ENCODE results near the gene TEX50.
"Not testable (repeated sequence)": the region's sequence is repeated elsewhere in the genome, so short reads cannot be mapped to it uniquely, and the experiment has no call there.

DNA sequence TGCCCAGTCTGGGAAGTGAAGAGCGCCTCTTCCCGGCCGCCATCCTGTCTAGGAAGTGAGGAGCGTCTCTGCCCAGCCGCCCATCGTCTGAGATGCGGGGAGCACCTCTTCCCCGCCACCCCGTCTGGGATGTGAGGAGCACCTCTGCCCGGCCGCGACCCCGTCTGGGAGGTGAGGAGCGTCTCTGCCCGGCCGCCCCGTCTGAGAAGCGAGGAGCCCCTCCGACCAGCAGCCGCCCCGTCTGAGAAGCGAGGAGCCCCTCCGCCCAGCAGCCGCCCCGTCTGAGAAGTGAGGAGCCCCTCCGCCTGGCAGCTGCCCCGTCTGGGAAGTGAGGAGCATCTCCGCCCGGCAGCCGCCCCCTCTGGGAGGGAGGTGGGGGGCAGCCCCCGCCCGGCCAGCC, 22.1 kb upstream of the TEX50 start:
- TF ChIP-seq, protein P1, sequence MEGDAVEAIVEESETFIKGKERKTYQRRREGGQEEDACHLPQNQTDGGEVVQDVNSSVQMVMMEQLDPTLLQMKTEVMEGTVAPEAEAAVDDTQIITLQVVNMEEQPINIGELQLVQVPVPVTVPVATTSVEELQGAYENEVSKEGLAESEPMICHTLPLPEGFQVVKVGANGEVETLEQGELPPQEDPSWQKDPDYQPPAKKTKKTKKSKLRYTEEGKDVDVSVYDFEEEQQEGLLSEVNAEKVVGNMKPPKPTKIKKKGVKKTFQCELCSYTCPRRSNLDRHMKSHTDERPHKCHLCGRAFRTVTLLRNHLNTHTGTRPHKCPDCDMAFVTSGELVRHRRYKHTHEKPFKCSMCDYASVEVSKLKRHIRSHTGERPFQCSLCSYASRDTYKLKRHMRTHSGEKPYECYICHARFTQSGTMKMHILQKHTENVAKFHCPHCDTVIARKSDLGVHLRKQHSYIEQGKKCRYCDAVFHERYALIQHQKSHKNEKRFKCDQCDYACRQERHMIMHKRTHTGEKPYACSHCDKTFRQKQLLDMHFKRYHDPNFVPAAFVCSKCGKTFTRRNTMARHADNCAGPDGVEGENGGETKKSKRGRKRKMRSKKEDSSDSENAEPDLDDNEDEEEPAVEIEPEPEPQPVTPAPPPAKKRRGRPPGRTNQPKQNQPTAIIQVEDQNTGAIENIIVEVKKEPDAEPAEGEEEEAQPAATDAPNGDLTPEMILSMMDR (IDR thresholded peaks at IDR 0.05), result not testable (repeated sequence)
- TF ChIP-seq POLR2A (IDR thresholded peaks at IDR 0.05), result not testable (repeated sequence)

Data from uterus (tissue), 2 donors.